SH-SY5Y (cell line): ENCODE measurements around the gene ITGA1.

Experiments used
- GATA2 ChIP-seq: IDR thresholded peaks from 2 replicates; pipeline ENCODE4 v1.6.1; 2011; ENCODE audit warnings: mild to moderate bottlenecking, low read depth, low read length
- GATA3 ChIP-seq: IDR thresholded peaks from 2 replicates; pipeline ENCODE4 v1.6.1; 2011; ENCODE audit warnings: low read depth, mild to moderate bottlenecking, low read length, moderate library complexity

GRCh38 chr5:52743970-52744369 lies 43.7 kb upstream of the ITGA1 start:
- TF ChIP-seq GATA2 (no peak), GATA3 (no peak)
